ENCODE data around the gene IGFL2.

- no peak for TF ChIP-seq POLR2AphosphoS5 (IDR thresholded peaks at IDR 0.05; ENCODE audit: borderline replicate concordance, low read depth, low read length)
- no peak for TF ChIP-seq EZH2 (IDR thresholded peaks at IDR 0.05)
- no peak for TF ChIP-seq FOXP2 (optimal IDR thresholded peaks at IDR 0.05; ENCODE audit: control extremely low read depth, extremely low read length, insufficient read depth)
These were observed 12.3 kb downstream of the IGFL2 start for GRCh38 chr19:46160233-46160775.

Measured in SK-N-MC (cell line).